SJCRH30 (cell line): ENCODE measurements around the gene ACACA. TPM values are rescaled to one million over a fixed set of nuclear protein-coding genes. Genes with fewer than 3 reads are reported as not detected.

Experiments used
- DNase-seq, 2 experiments: peaks; one replicate each; pipeline ENCODE4 v3.0.0-alpha.2; 2015 to 2020
- H3K27ac ChIP-seq: fragments of 250-450 bp; sonication (Bioruptor Pico); 2 replicates; pipeline ENCODE4 v1.5.1; 2020; ENCODE audit warnings: mild to moderate bottlenecking, moderate library complexity
- H3K27me3 ChIP-seq: fragments of 250-450 bp; sonication (Bioruptor Pico); 2 replicates; pipeline ENCODE4 v1.5.1; 2020; ENCODE audit warnings: mild to moderate bottlenecking, moderate library complexity
- H3K36me3 ChIP-seq: fragments of 250-450 bp; sonication (Bioruptor Pico); 2 replicates; pipeline ENCODE4 v1.5.1; 2020; ENCODE audit warnings: mild to moderate bottlenecking, moderate library complexity
- H3K4me1 ChIP-seq: fragments of 250-450 bp; sonication (Bioruptor Pico); 2 replicates; pipeline ENCODE4 v1.5.1; 2020; ENCODE audit warnings: mild to moderate bottlenecking, moderate library complexity
- H3K4me3 ChIP-seq: fragments of 250-450 bp; sonication (Bioruptor Pico); 2 replicates; pipeline ENCODE4 v1.5.1; 2020; ENCODE audit warnings: mild to moderate bottlenecking, moderate library complexity
- H3K9me3 ChIP-seq: fragments of 250-450 bp; sonication (Bioruptor Pico); replicated peaks from 2 replicates; pipeline ENCODE4 v1.5.1; 2020; ENCODE audit warnings: mild to moderate bottlenecking, moderate library complexity
- total RNA-seq: library from RNA; depleted of rRNA; stranded (reverse); fragments of >200 nt; shearing (Covaris generic); gene quantifications from 2 replicates; pipeline ENCODE4 v1.2.3, GENCODE V29; 2014

Gene ACACA
- total RNA-seq, 1 experiment from 2014 or later: 74.0 TPM

- Histone ChIP-seq H3K36me3 (peaks cover 44% of the 10 kb centered on the region), H3K27me3 (no peaks in the 10 kb centered on the region), H3K9me3 (no peaks in the 10 kb centered on the region), H3K4me1 (no peaks in the 10 kb centered on the region), H3K27ac (no peak overlapping the region), H3K4me3 (no peak overlapping the region)
- no peak for DNase-seq
Measured at GRCh38 chr17:37221865-37222264, 184.8 kb downstream of the ACACA start.

GRCh38 chr17:37220607-37220953 is 186.1 kb downstream of the ACACA start:
- Histone ChIP-seq H3K4me1 (no peaks in the 10 kb centered on the region), H3K27me3 (no peaks in the 10 kb centered on the region), H3K4me3 (no peak overlapping the region), H3K36me3 (peaks cover 41% of the 10 kb centered on the region), H3K27ac (no peak overlapping the region), H3K9me3 (no peaks in the 10 kb centered on the region)
- DNase-seq: peak; percentile 13 to 46

- no peaks in the 10 kb centered on the region for H3K4me1 ChIP-seq
- no peaks in the 10 kb centered on the region for H3K9me3 ChIP-seq
- H3K27ac ChIP-seq: no peak overlapping the region
- H3K4me3 ChIP-seq: no peak overlapping the region
- peaks cover 37% of the 10 kb centered on the region for H3K36me3 ChIP-seq
- H3K27me3 ChIP-seq: no peaks in the 10 kb centered on the region
- no peak for DNase-seq
Measured at GRCh38 chr17:37219876-37220606, 186.6 kb downstream of the ACACA start.

- Histone ChIP-seq H3K4me1 (no peaks in the 10 kb centered on the region), H3K36me3 (peaks cover 30% of the 10 kb centered on the region)
Measured at GRCh38 chr17:37218849-37219248, 187.8 kb downstream of the ACACA start.

GRCh38 chr17:37214416-37214815 is 192.2 kb downstream of the ACACA start:
- DNase-seq: no peak
- Histone ChIP-seq H3K27me3 (no peaks in the 10 kb centered on the region), H3K36me3 (peaks cover 25% of the 10 kb centered on the region), H3K4me1 (no peaks in the 10 kb centered on the region), H3K27ac (no peak overlapping the region), H3K9me3 (no peaks in the 10 kb centered on the region), H3K4me3 (no peak overlapping the region)

More at GRCh38 chr17:37218849-37219248, 187.8 kb downstream of the ACACA start:
- Histone ChIP-seq H3K27ac (no peak overlapping the region), H3K27me3 (no peaks in the 10 kb centered on the region), H3K9me3 (no peaks in the 10 kb centered on the region), H3K4me3 (no peak overlapping the region)
- no peak for DNase-seq

- DNase-seq: no peak
- no peaks in the 10 kb centered on the region for H3K9me3 ChIP-seq
- no peaks in the 10 kb centered on the region for H3K27me3 ChIP-seq
- no peaks in the 10 kb centered on the region for H3K4me1 ChIP-seq
- H3K4me3 ChIP-seq: no peak overlapping the region
- H3K27ac ChIP-seq: no peak overlapping the region
- peaks cover 28% of the 10 kb centered on the region for H3K36me3 ChIP-seq
Measured at GRCh38 chr17:37213927-37214326, 192.7 kb downstream of the ACACA start.

- peaks cover 38% of the 10 kb centered on the region for H3K36me3 ChIP-seq
- peak in 1 of 2 experiments; percentile 7 for DNase-seq
- no peaks in the 10 kb centered on the region for H3K4me1 ChIP-seq
- no peak overlapping the region for H3K4me3 ChIP-seq
- H3K27me3 ChIP-seq: no peaks in the 10 kb centered on the region
- H3K27ac ChIP-seq: no peak overlapping the region
- H3K9me3 ChIP-seq: no peaks in the 10 kb centered on the region
Measured at GRCh38 chr17:37212179-37212578, 194.5 kb downstream of the ACACA start.

- no peak for DNase-seq
- Histone ChIP-seq H3K36me3 (peaks cover 38% of the 10 kb centered on the region), H3K4me1 (peaks cover 8% of the 10 kb centered on the region), H3K27ac (no peak overlapping the region), H3K9me3 (no peaks in the 10 kb centered on the region), H3K27me3 (no peaks in the 10 kb centered on the region), H3K4me3 (no peak overlapping the region)
Measured at GRCh38 chr17:37211136-37211535, 195.5 kb downstream of the ACACA start.

GRCh38 chr17:37207103-37207502 is 199.5 kb downstream of the ACACA start:
- no peak for DNase-seq
- Histone ChIP-seq H3K27me3 (no peaks in the 10 kb centered on the region), H3K27ac (no peak overlapping the region), H3K36me3 (peaks cover 65% of the 10 kb centered on the region), H3K9me3 (no peaks in the 10 kb centered on the region), H3K4me1 (peaks cover 15% of the 10 kb centered on the region), H3K4me3 (no peak overlapping the region)

GRCh38 chr17:37206299-37206698 is 200.3 kb downstream of the ACACA start:
- H3K9me3 ChIP-seq: no peaks in the 10 kb centered on the region
- peaks cover 15% of the 10 kb centered on the region for H3K4me1 ChIP-seq
- DNase-seq: peak in 1 of 2 experiments; percentile 31
- no peak overlapping the region for H3K27ac ChIP-seq
- no peak overlapping the region for H3K4me3 ChIP-seq
- peaks cover 70% of the 10 kb centered on the region for H3K36me3 ChIP-seq
- H3K27me3 ChIP-seq: no peaks in the 10 kb centered on the region

- DNase-seq: no peak
- Histone ChIP-seq H3K27ac (no peak overlapping the region), H3K9me3 (no peaks in the 10 kb centered on the region), H3K36me3 (peaks cover 55% of the 10 kb centered on the region), H3K27me3 (no peaks in the 10 kb centered on the region), H3K4me3 (no peak overlapping the region), H3K4me1 (peaks cover 1% of the 10 kb centered on the region)
Measured at GRCh38 chr17:37200497-37200896, 206.1 kb downstream of the ACACA start.

GRCh38 chr17:37197336-37197735 is 209.3 kb downstream of the ACACA start:
- no peak overlapping the region for H3K4me3 ChIP-seq
- DNase-seq: no peak
- peaks cover 53% of the 10 kb centered on the region for H3K36me3 ChIP-seq
- H3K27ac ChIP-seq: no peak overlapping the region
- H3K9me3 ChIP-seq: no peaks in the 10 kb centered on the region
- H3K4me1 ChIP-seq: no peaks in the 10 kb centered on the region; the same call in 1 of the 2 replicates
- H3K27me3 ChIP-seq: no peaks in the 10 kb centered on the region

- no peaks in the 10 kb centered on the region for H3K27me3 ChIP-seq
- DNase-seq: no peak
Measured at GRCh38 chr17:37194208-37194607, 212.4 kb downstream of the ACACA start.

GRCh38 chr17:37191219-37191618 is 215.4 kb downstream of the ACACA start:
- no peaks in the 10 kb centered on the region for H3K9me3 ChIP-seq
- DNase-seq: no peak
- peaks cover 71% of the 10 kb centered on the region for H3K36me3 ChIP-seq
- H3K27me3 ChIP-seq: no peaks in the 10 kb centered on the region
- no peak overlapping the region for H3K4me3 ChIP-seq
- no peak overlapping the region for H3K27ac ChIP-seq
- H3K4me1 ChIP-seq: no peaks in the 10 kb centered on the region

More at GRCh38 chr17:37194208-37194607, 212.4 kb downstream of the ACACA start:
- Histone ChIP-seq H3K9me3 (no peaks in the 10 kb centered on the region), H3K36me3 (peaks cover 57% of the 10 kb centered on the region), H3K4me1 (no peaks in the 10 kb centered on the region), H3K4me3 (no peak overlapping the region), H3K27ac (no peak overlapping the region)

GRCh38 chr17:37190493-37190892 is 216.1 kb downstream of the ACACA start:
- Histone ChIP-seq H3K27ac (no peak overlapping the region), H3K9me3 (no peaks in the 10 kb centered on the region), H3K27me3 (no peaks in the 10 kb centered on the region), H3K4me3 (no peak overlapping the region), H3K4me1 (no peaks in the 10 kb centered on the region), H3K36me3 (peaks cover 73% of the 10 kb centered on the region)
- DNase-seq: no peak

GRCh38 chr17:37188157-37188556 is 218.5 kb downstream of the ACACA start:
- H3K36me3 ChIP-seq: peaks cover 57% of the 10 kb centered on the region
- H3K27me3 ChIP-seq: no peaks in the 10 kb centered on the region
- H3K4me1 ChIP-seq: no peaks in the 10 kb centered on the region
- no peak overlapping the region for H3K4me3 ChIP-seq
- DNase-seq: no peak
- no peaks in the 10 kb centered on the region for H3K9me3 ChIP-seq
- H3K27ac ChIP-seq: no peak overlapping the region
